K562 (cell line): Measurements from ENCODE around the gene ADAM8. TPM values are rescaled to one million over a fixed set of nuclear protein-coding genes. Genes with fewer than 3 reads are reported as not detected.

Experiments
- ARID3A ChIP-seq: IDR thresholded peaks from 2 replicates; pipeline ENCODE4 v1.6.1; 2012; ENCODE audit warnings: low read depth, low read length, improper control_type of control experiment, borderline replicate concordance
- HCFC1 ChIP-seq: IDR thresholded peaks from 2 replicates; pipeline ENCODE4 v1.6.1; 2012; ENCODE audit warnings: low read depth, low read length, improper control_type of control experiment
- KLF13 ChIP-seq: fragments of 450-650 bp; IDR thresholded peaks from 2 replicates; pipeline ENCODE4 v1.6.1; 2016; ENCODE audit warnings: missing genetic modification characterization, low read depth, mild to moderate bottlenecking, missing compliant biosample characterization, moderate library complexity, borderline replicate concordance
- POLR2AphosphoS5 ChIP-seq: IDR thresholded peaks from 2 replicates; pipeline ENCODE4 v1.6.1; 2011; ENCODE audit warnings: mild to moderate bottlenecking, low read depth, low read length, moderate library complexity; ENCODE audit not compliant: control insufficient read depth, insufficient read depth
- ZBTB43 ChIP-seq: sonication (generic); formaldehyde crosslinking; IDR thresholded peaks from 2 replicates; pipeline ENCODE4 v1.8.0; 2023; ENCODE audit warnings: mild to moderate bottlenecking, missing genetic modification reagents
- ZNF512 ChIP-seq: IDR thresholded peaks from 2 replicates; pipeline ENCODE4 v1.6.1; 2016; ENCODE audit warnings: missing genetic modification characterization, missing compliant biosample characterization
- polyA plus RNA-seq, 8 experiments: library from polyadenylated mRNA; depleted of rRNA in 4 of 8; stranded (reverse) in 5 of 8; unstranded in 3 of 8; fragments of >200 nt; fragmentation: Nextera tagmentation in 2 of 8; fragmentation: Illumina TruSeq in 1 of 8; extraction: Ambion mirVana in 2 of 8; extraction: Trizol in 1 of 8; gene quantifications; 2 replicates each; pipeline versions ENCODE4 v1.2.1 to v1.2.3, GENCODE V29; 2011 to 2014; ENCODE audit warnings: inconsistent platforms in 1 of 8, missing spikeins in 1 of 8
- total RNA-seq, 7 experiments: library from RNA; depleted of rRNA in 6 of 7; stranded (reverse); fragments of >200 nt in 6 of 7; fragmentation: Illumina TruSeq in 2 of 7; extraction: Trizol in 2 of 7; gene quantifications; 2 replicates each; pipeline versions ENCODE4 v1.2.1 to v1.2.3, GENCODE V29; 2011 to 2021; ENCODE audit warnings: low replicate concordance in 1 of 7

ADAM8 gene
- total and polyA plus RNA-seq, 9 of the 15 experiments (the other 6 are each of a cell fraction or from before 2014, with no cell fraction given) = 0.07 to 7.0 (median 1.1) TPM

- TF ChIP-seq ARID3A (no peak), KLF13 (no peak), HCFC1 (no peak), ZNF512 (tag) (no peak), ZBTB43 (CRISPR knock-in tag) (no peak), POLR2AphosphoS5 (no peak)
Observed at GRCh38 chr10:133312769-133313145, 36.1 kb upstream of the ADAM8 start (continued).
